Measurements from ENCODE around the gene CCDC187.
"Not testable (repeated sequence)": the region's sequence is repeated elsewhere in the genome, so short reads cannot be mapped to it uniquely, and the experiment has no call there.

CCDC187 gene

DNA sequence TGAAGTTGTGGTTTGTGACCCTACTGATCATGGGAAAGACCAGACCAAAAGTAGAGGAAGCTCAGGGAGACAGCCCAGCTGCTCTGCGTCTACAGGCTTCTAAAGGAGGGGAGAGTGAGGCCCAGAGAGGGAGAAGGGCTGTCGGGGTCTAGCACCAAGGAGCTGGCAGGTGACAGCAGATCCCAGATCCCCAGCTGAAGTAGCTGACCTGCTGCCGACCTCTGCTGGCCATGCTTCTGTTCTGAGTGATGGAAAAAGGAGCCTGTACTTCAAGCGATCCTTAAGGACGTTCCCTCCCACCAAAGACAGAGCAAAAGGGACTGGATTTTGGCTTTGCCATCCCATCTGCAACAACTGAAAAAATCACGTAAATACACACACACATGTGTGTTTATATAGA, 35.6 kb downstream of the CCDC187 start:
- Histone ChIP-seq H3K4me1 (ENCODE audit: control insufficient read depth, low read length) (peaks cover 12% of the 10 kb centered on the region), H3K9me2 (replicated peaks; ENCODE audit: control insufficient read depth, low read length) (no peaks in the 10 kb centered on the region), H3K27ac (ENCODE audit: low read depth, low read length) (no peak overlapping the region), H3F3A (ENCODE audit: control insufficient read depth, insufficient read depth) (no peaks in the 10 kb centered on the region), H4K20me1 (ENCODE audit: control insufficient read depth, insufficient read depth, low read depth, low read length) (no peaks in the 10 kb centered on the region), H3K79me2 (ENCODE audit: control insufficient read depth, low read length) (no peaks in the 10 kb centered on the region), H3K4me3 (ENCODE audit: low read length) (no peak overlapping the region), H3K4me2 (ENCODE audit: low read length) (no peak overlapping the region), H3K9me3 (ENCODE audit: control insufficient read depth, insufficient read depth, low read length) (no peaks in the 10 kb centered on the region), H3K27me3 (ENCODE audit: control insufficient read depth, low read length) (peaks cover 14% of the 10 kb centered on the region; the same call in 1 of the 2 replicates), H3K36me3 (ENCODE audit: control insufficient read depth, low read length) (no peaks in the 10 kb centered on the region)
- TF ChIP-seq, protein P1, sequence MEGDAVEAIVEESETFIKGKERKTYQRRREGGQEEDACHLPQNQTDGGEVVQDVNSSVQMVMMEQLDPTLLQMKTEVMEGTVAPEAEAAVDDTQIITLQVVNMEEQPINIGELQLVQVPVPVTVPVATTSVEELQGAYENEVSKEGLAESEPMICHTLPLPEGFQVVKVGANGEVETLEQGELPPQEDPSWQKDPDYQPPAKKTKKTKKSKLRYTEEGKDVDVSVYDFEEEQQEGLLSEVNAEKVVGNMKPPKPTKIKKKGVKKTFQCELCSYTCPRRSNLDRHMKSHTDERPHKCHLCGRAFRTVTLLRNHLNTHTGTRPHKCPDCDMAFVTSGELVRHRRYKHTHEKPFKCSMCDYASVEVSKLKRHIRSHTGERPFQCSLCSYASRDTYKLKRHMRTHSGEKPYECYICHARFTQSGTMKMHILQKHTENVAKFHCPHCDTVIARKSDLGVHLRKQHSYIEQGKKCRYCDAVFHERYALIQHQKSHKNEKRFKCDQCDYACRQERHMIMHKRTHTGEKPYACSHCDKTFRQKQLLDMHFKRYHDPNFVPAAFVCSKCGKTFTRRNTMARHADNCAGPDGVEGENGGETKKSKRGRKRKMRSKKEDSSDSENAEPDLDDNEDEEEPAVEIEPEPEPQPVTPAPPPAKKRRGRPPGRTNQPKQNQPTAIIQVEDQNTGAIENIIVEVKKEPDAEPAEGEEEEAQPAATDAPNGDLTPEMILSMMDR (IDR thresholded peaks at IDR 0.05; ENCODE audit: low read depth, low read length, poor library complexity, severe bottlenecking) = no peak
- no peak for TF ChIP-seq EZH2phosphoT487 (IDR thresholded peaks at IDR 0.05; ENCODE audit: borderline replicate concordance, low read length)

DNA sequence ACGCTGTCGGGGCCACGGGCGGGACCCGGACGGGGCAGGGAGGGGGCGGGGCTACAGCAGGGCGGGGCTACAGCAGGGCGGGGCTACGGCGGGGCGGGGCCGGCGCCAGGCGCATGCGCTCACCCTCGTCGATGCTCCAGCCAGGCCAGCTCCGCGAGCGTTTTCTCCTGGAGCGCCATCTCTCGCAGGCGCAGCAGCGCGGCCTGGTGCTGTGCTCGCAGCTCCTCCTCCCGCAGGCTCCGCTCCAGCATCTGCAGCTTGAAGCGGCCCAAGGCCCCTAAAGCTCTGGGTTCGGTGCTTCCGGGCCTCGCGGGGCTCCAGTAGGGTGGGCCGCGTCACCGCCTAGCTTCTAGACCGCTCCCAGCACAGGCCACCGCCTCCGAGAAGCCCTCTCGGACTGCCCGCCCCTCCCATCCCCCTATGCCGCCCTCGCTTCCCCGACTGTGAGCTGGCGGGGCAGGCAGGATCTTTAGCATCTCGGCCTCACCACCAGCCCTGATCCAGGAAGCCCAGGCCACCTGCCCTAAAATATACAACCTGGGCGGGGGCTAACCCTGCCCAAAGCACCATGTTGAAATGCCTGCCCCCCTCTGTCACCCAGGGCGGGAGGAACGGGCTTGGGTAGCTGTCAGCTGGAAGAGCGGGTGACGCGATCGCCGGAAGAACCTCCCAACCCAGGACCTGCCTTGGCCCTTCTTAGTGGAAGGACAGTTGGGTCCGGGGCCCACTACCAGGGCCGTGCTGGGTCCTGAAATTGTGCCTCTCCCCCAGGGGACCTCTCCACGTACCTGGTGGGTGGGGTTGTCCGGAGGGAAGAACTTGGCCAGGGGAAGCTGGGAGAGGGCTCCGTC, 36.4 kb downstream of the CCDC187 start:
- no peaks in the 10 kb centered on the region for H3K36me3 ChIP-seq (ENCODE audit: control insufficient read depth, low read length)
- peaks cover 11% of the 10 kb centered on the region; the same call in 1 of the 2 replicates for H3K27me3 ChIP-seq (ENCODE audit: control insufficient read depth, low read length)
- H3K4me2 ChIP-seq (ENCODE audit: low read length) = peak overlapping the region; percentile 88
- no peaks in the 10 kb centered on the region for H3F3A ChIP-seq (ENCODE audit: control insufficient read depth, insufficient read depth)
- TF ChIP-seq EZH2phosphoT487 (IDR thresholded peaks at IDR 0.05; ENCODE audit: borderline replicate concordance, low read length) = no peak
- TF ChIP-seq, protein P1 (IDR thresholded peaks at IDR 0.05; ENCODE audit: low read depth, low read length, poor library complexity, severe bottlenecking) = peak; percentile 53
- H3K27ac ChIP-seq (ENCODE audit: low read depth, low read length) = 0 out of 2 replicates have a peak overlapping the region, but pooled peaks have one; percentile 16
- H3K79me2 ChIP-seq (ENCODE audit: control insufficient read depth, low read length) = no peaks in the 10 kb centered on the region
- H3K9me3 ChIP-seq (ENCODE audit: control insufficient read depth, insufficient read depth, low read length) = no peaks in the 10 kb centered on the region
- H3K4me1 ChIP-seq (ENCODE audit: control insufficient read depth, low read length) = peaks cover 12% of the 10 kb centered on the region
- H3K9me2 ChIP-seq (replicated peaks; ENCODE audit: control insufficient read depth, low read length) = no peaks in the 10 kb centered on the region
- no peaks in the 10 kb centered on the region for H4K20me1 ChIP-seq (ENCODE audit: control insufficient read depth, insufficient read depth, low read depth, low read length)
- H3K4me3 ChIP-seq (ENCODE audit: low read length) = peak overlapping the region; percentile 72

DNA sequence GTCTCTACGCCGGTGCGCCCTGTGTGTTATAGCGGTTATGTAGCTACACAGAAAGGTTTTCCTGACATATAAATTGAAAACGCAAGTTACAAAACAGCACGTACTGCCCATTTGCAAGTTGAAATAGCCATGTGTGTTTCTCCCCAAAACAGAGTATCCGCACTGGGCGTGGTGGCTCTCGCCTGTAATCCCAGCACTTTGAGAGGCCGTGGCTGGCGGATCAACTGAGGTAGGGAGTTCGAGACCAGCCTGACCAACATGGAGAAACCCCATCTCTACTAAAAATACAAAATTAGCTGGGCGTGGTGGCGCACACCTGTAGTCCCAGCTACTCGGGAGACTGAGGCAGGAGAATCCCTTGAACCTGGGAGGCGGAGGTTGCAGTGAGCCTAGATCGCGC, 37.3 kb downstream of the CCDC187 start:
- peak overlapping the region; percentile 88 for H3K4me2 ChIP-seq (ENCODE audit: low read length)
- not testable (repeated sequence) for H3K9me2 ChIP-seq (replicated peaks; ENCODE audit: control insufficient read depth, low read length); H3K79me2 ChIP-seq (ENCODE audit: control insufficient read depth, low read length); H3F3A ChIP-seq (ENCODE audit: control insufficient read depth, insufficient read depth); H4K20me1 ChIP-seq (ENCODE audit: control insufficient read depth, insufficient read depth, low read depth, low read length); H3K9me3 ChIP-seq (ENCODE audit: control insufficient read depth, insufficient read depth, low read length); H3K27ac ChIP-seq (ENCODE audit: low read depth, low read length); H3K36me3 ChIP-seq (ENCODE audit: control insufficient read depth, low read length)
- H3K4me1 ChIP-seq (ENCODE audit: control insufficient read depth, low read length) = peaks cover 12% of the 10 kb centered on the region
- H3K4me3 ChIP-seq (ENCODE audit: low read length) = peak overlapping the region; percentile 72
- H3K27me3 ChIP-seq (ENCODE audit: control insufficient read depth, low read length) = peaks cover 11% of the 10 kb centered on the region; the same call in 1 of the 2 replicates
